ENCODE results near the gene KTN1.

KTN1 gene

DNA sequence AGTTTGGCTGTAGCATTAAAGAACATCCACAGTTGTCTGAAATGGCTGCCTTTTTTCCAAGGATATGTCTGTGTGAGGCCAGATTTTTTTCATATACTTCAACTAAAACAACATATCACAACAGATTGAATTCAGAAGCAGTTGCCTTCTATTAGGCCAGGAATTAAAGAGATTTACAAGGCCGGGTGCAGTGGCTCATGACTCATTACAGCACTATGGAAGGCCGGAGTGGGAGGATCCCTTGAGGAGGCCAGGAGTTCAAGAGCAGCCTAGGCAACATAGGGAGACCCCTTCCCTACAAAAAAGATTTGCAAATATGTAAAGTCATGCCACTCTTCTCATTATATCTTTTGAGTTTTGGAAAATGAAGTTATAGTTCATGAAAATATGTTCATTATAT lies 108.6 kb downstream of the KTN1 start:
- no peak for DNase-seq

GRCh38 chr14:55689981-55690871 lies 110.2 kb downstream of the KTN1 start:
- no peak for DNase-seq

DNA sequence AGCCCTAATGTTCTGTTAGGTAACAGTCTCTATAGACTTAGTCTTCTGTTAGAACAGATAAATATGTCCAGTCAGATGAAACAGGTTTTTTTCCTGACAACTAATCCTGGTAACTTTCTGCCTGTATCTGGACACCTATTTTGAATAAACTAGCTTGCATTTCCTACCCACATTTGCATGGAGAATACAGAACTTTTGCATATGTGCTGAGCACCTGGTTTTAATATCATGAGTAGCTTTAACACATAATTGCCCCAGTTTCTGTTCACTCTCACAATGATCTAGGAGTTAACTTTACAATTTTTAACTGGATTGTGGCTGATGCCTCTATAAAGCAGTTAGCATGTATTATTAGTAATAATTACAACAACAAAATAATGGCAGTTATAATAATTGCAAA lies 111.7 kb downstream of the KTN1 start:
- no peak for DNase-seq

DNA sequence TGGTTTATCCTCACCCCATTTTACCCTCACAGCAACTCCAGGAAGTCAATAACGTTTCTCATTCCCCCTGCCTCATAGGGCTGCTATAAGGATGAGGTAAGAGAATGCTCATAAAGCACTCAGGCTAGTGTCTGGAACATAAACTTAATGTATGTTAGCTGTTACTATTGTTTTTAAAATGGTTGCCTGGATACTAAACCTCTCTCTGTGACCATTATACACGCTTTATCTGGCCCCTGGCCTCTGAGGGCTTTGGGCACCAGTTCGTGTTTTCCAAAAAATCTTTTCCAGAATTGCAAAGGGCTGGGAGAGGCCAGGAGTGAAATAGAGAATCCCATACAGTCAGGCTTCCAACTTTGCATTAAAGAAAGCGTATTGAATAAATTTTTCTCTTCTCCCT lies 113.9 kb downstream of the KTN1 start:
- no peak for DNase-seq

- no peak for DNase-seq
These were observed 117.4 kb downstream of the KTN1 start for GRCh38 chr14:55697414-55697861.

DNA sequence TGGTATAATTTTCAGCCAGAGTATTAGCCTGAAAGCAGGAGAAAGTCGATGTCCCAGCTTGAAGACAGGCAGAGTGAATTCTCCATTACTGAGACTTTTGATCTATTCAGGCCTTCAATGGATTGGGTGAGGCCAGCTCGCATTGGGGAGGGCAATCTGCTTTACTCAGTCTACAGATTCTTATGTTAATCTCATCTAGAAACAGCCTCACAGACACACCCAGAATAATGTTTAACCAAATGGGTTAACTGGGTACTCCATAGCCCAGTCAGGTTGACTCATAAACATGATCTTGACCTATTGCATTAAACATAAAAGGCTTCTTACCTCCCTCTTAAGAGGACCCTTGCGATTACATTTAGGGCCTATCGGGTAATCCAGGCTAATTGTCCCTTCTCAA lies 118.0 kb downstream of the KTN1 start:
- DNase-seq = no peak

GRCh38 chr14:55699131-55700057 lies 119.4 kb downstream of the KTN1 start:
- no peak for DNase-seq

DNA sequence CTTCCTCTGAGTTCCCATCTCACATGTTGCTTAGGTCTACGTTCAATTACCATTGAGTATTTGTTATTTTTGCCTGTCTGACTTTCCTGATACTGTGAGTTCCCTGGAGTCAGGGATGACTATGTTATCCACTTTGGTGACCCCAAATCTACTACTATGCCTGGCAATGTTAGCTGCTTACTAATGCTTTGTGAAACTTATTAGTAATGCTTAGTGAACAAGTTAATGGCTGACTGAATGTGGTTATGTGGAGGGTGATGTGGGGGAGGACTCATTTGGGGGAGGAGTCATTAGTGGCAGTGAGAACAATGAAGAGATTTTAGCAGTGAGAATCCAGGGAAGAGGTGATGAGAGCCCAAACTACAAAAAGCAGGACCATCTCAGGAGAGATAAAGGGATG lies 121.6 kb downstream of the KTN1 start:
- DNase-seq = no peak

- DNase-seq = no peak
These were observed 122.5 kb downstream of the KTN1 start for GRCh38 chr14:55702511-55702910.

DNA sequence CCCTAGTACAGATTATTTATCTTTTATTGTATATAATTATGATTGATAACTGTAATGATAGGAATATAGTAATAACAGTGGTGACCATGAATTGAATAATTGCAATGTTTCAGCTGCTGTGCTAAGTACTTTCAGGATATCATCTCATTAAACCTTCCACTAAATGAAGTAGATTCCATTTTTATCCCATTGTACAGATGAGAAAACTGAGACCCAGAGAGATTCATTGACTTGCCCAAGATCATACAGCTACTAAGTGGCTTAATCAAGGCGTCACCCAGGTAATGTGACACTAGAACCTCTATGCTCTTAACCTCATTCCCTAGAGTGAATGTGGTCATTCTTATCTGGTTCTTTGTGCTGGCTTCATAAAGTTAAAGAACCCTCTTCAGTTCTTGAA lies 124.6 kb downstream of the KTN1 start:
- DNase-seq = no peak

GRCh38 chr14:55705651-55706364 lies 125.8 kb downstream of the KTN1 start:
- DNase-seq = no peak

DNA sequence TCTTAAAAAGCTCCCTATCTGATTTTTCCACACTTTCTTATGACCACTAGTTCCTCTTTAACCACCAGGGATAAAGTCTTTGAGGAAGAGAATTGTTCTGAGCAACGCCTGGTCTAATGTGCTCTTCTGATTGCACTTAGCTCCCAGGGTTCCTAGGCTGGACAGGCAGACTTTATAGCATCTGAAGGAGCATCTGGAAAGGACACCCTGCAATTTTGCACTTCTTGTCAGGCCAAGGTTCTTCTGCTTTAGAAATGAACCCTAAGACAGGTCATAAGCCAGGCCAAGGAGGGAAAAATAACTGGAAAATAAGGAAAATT lies 126.3 kb downstream of the KTN1 start:
- no peak for DNase-seq

GRCh38 chr14:55706893-55707292 lies 126.9 kb downstream of the KTN1 start:
- no peak for DNase-seq

DNA sequence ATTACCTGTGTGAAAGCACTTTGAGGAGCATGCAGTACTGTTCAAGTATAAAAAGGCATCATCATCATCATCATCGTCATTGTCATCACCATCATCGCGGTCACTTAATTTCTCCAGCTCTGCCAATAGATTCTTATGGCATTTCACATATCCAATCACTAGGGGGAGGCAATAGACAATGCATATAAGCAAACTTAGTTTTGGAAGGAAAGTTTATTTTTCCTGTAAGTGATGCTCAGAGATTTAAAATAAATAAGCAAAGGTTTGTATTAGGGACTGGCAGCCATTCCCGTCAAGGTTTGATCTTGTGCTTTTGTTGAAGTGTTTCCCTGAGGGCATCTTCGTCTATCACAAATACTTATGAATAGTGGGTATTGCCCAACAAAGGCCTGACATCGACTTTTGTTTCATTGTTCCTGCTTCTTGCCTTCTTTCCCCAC lies 127.4 kb downstream of the KTN1 start:
- DNase-seq = no peak

DNA sequence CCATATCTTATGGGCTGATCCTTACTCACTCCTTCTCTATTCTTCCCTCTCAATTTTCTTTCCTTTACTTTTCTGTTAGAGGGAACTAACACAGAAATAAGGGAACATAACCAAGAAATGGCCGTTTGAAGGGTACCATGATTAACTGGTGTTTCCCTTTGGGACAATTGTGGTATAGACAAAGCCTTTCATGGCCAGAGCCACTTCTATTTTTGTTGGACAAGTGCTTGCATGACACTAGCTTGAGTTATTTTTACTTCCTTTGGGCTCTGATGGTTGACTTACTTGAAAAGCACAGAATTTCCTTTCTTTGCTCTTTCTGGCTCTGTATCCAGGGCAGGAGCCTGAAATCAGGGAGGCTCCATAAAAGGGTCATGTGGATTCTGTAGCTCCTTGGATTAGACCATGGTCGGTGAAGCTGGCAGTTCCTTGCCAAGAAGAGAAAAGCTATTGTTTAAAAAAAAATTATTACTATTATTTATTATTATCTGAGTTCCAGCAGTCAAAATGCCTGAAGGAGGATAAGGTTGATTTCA lies 130.6 kb downstream of the KTN1 start:
- no peak for DNase-seq

DNA sequence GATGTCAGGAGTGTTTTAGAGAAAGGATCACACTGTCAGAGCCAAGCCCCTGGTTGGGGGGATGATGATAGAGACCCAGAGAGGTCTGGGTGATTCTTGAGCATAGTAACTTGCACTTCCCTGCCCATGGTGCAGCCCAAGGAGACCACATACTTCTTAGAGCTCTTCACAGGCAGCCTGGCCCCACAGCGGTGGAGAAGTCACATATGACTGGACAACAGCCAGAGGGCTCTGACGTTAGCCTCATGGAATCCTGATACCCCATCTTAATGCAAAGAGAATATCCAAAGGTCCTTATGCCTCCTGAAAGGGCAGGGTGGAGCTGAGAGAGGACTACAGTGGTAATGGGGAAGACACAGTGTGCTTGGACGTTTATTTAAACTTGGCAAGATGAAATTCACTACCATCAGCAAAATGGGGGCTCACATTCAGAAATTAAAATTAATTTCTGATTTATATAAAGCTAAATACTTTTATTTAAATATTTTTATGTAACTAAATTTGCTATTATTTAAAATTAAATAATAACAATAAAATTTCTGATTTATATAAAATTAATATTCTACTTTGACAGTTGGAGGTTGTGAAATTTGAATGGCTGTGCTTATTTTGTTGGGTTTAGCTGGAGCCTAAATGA lies 131.3 kb downstream of the KTN1 start:
- no peak for DNase-seq

- no peak for DNase-seq
These were observed 132.5 kb downstream of the KTN1 start for GRCh38 chr14:55712491-55712890.

DNA sequence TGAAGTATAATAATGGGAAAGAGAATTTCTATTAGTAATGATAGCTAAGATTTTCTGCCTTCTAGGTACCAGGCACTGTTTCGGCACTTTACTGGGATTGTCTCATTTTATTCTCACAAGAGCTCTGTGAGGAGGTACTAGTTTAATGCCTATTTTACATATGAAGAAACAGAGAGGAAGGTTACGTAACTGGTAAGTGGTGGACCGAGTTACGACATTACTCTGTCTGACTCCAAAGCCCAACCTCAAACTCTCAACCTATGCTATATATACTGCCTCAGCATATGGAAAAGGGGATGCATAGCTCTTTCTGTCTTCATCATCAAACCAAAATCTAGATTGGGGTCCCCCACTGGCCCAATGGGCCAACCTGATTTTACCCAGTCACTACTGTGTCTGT lies 133.5 kb downstream of the KTN1 start:
- no peak for DNase-seq

GRCh38 chr14:55715889-55716288 lies 135.9 kb downstream of the KTN1 start:
- no peak for DNase-seq

GRCh38 chr14:55717621-55718020 lies 137.6 kb downstream of the KTN1 start:
- no peak for DNase-seq

GRCh38 chr14:55718551-55718950 lies 138.5 kb downstream of the KTN1 start:
- no peak for DNase-seq

GRCh38 chr14:55720796-55721195 lies 140.8 kb downstream of the KTN1 start:
- DNase-seq = no peak

DNA sequence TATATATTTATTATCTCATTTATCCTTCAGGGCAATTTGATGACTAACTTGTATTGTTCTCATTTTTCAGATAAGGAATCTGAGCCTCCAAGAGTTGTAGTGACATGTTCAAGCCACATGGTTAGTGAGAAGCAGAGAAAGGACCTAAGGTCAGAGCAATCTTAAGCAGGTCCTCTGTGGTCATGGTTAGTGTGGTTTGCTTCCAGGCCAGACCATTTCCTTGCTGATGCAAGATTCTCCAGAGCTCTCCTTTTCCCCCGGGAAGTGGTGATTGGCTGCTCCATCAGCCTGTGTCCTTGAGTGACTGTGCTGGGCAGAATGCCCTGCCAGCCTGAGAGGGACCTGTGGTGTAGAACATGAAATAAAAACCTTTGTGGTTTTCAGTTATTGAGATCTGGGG lies 141.3 kb downstream of the KTN1 start:
- no peak for DNase-seq
